Measurements from ENCODE around the gene ZBTB17. TPM values are rescaled to one million over a fixed set of nuclear protein-coding genes. Genes with fewer than 3 reads are reported as not detected.

The ZBTB17 gene
- polyA plus RNA-seq, 2 of the 4 experiments (the other 2 are of a cell fraction) = 13.8 to 16.5 TPM

DNA sequence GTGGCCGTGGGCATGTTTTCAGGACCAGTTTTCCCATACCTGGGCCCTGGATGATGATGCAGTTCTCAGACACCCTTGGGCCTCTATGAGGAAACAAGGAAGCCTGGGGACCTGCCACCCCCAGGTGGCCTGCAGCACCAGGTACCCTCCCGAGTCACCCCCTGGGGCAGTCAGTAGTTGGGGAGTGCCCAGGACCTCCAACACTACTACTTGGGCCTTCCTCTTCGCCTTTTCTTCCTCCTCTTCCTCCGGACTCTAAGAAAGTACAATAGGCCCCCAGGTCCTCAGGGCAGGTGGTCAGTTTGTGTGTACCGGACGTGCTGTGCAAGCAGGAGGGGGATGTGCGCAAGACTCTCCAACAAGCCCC, 16.3 kb upstream of the ZBTB17 start:
- Histone ChIP-seq H3K4me3 (no peak overlapping the region), H3K9me3 (no peaks in the 10 kb centered on the region), H3K4me1 (no peaks in the 10 kb centered on the region), H3K27ac (no peak overlapping the region), H3K4me2 (no peak overlapping the region)
- WGBS (ENCODE audit: missing lambda C conversion rate) = 68% methylated on average over 6 of the region's 7 CpGs
- CTCF ChIA-PET = interaction anchor here (0.6 kb wide), 1 partner anchor 161 kb away, joined by 6 read pairs; no protein-coding TSS in a partner anchor
- FAIRE-seq (no peak), DNase-seq (ENCODE audit: low read depth in 1 of 2, low spot score in 1 of 2) (no peak), ATAC-seq (no peak)
- TF ChIP-seq, protein P1, sequence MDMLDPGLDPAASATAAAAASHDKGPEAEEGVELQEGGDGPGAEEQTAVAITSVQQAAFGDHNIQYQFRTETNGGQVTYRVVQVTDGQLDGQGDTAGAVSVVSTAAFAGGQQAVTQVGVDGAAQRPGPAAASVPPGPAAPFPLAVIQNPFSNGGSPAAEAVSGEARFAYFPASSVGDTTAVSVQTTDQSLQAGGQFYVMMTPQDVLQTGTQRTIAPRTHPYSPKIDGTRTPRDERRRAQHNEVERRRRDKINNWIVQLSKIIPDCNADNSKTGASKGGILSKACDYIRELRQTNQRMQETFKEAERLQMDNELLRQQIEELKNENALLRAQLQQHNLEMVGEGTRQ (IDR thresholded peaks at IDR 0.05) = no peak
- TF ChIP-seq EHF (CRISPR knock-in tag; IDR thresholded peaks at IDR 0.05) (no peak), RAD21 (conservative IDR thresholded peaks at IDR 0.05 in 1 of 2, IDR thresholded peaks at IDR 0.05 in 1 of 2) (no peak), PHF8 (IDR thresholded peaks at IDR 0.05; ENCODE audit: borderline replicate concordance, low read depth) (no peak), RCOR1 (IDR thresholded peaks at IDR 0.05; ENCODE audit: low read depth, low read length) (no peak), GATA3 (IDR thresholded peaks at IDR 0.05; ENCODE audit: borderline replicate concordance) (no peak), HEYL (CRISPR knock-in tag; IDR thresholded peaks at IDR 0.05) (no peak), MAZ (IDR thresholded peaks at IDR 0.05; ENCODE audit: borderline replicate concordance, low read depth, low read length) (no peak), SMC3 (IDR thresholded peaks at IDR 0.05) (no peak), ESRRA (IDR thresholded peaks at IDR 0.05; ENCODE audit: borderline replicate concordance, low read length) (no peak), ZC3H11A (IDR thresholded peaks at IDR 0.05) (no peak), RFX5 (IDR thresholded peaks at IDR 0.05) (no peak), FOXS1 (CRISPR knock-in tag; IDR thresholded peaks at IDR 0.05) (no peak)
- TF ChIP-seq, protein P2, sequence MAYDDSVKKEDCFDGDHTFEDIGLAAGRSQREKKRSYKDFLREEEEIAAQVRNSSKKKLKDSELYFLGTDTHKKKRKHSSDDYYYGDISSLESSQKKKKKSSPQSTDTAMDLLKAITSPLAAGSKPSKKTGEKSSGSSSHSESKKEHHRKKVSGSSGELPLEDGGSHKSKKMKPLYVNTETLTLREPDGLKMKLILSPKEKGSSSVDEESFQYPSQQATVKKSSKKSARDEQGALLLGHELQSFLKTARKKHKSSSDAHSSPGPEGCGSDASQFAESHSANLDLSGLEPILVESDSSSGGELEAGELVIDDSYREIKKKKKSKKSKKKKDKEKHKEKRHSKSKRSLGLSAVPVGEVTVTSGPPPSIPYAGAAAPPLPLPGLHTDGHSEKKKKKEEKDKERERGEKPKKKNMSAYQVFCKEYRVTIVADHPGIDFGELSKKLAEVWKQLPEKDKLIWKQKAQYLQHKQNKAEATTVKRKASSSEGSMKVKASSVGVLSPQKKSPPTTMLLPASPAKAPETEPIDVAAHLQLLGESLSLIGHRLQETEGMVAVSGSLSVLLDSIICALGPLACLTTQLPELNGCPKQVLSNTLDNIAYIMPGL (CRISPR knock-in tag; IDR thresholded peaks at IDR 0.05; ENCODE audit: borderline replicate concordance) = no peak
- TF ChIP-seq, protein P3, sequence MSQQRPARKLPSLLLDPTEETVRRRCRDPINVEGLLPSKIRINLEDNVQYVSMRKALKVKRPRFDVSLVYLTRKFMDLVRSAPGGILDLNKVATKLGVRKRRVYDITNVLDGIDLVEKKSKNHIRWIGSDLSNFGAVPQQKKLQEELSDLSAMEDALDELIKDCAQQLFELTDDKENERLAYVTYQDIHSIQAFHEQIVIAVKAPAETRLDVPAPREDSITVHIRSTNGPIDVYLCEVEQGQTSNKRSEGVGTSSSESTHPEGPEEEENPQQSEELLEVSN (IDR thresholded peaks at IDR 0.05; ENCODE audit: borderline replicate concordance, low read depth) = no peak
- POLR2A ChIA-PET = no interaction called here

DNA sequence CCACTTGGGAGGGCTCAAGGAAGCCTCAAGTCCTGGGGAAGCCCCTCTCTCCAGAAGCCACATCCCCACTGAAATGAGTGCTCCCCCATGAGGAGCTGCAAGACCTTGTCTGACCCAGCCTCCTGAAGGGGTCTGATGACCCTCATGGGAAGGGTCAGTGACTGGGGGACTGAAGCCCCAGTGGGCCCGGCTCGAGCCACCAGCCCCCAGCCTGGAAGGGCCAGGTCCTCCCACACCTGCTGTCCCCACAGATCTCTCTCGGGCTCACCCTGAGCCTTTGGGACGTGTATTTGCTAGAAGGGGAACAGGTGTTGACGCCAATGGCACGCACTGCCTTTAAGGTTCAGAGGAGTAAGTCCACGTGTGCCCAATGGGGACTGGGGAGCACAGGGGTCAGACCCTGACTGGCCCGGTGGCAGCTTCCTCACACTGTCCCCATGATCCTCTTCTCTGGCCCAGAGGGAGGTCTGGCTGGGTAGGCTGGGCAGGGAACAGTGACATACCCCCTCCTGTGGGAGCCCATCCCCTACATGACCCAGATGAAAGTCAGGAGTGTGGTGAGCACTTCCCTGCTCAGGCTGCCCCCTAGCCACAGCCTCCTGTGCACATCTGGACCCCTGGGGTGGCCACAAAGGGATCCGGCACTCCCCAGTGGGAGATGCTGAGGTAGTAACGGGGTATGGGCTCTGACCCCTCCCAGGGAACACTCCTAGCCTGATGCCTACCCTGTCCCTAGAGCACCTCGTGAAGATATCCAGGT, 15.7 kb upstream of the ZBTB17 start:
- WGBS (ENCODE audit: missing lambda C conversion rate) = 80% methylated on average over 1 of the region's 11 CpGs
- H3K9me3 ChIP-seq = no peaks in the 10 kb centered on the region
- ChIA-PET CTCF (no interaction called here), POLR2A (no interaction called here)
- FAIRE-seq (no peak), DNase-seq (ENCODE audit: low read depth in 1 of 2, low spot score in 1 of 2) (no peak), ATAC-seq (no peak)
- H3K4me3 ChIP-seq = no peak overlapping the region
- no peaks in the 10 kb centered on the region for H3K4me1 ChIP-seq
- no peak for TF ChIP-seq HDAC2 (IDR thresholded peaks at IDR 0.05)
- no peak for TF ChIP-seq FOXS1 (CRISPR knock-in tag; IDR thresholded peaks at IDR 0.05)
- TF ChIP-seq, protein P3 (IDR thresholded peaks at IDR 0.05; ENCODE audit: borderline replicate concordance, low read depth) = no peak
- no peak overlapping the region for H3K27ac ChIP-seq
- H3K4me2 ChIP-seq = no peak overlapping the region

DNA sequence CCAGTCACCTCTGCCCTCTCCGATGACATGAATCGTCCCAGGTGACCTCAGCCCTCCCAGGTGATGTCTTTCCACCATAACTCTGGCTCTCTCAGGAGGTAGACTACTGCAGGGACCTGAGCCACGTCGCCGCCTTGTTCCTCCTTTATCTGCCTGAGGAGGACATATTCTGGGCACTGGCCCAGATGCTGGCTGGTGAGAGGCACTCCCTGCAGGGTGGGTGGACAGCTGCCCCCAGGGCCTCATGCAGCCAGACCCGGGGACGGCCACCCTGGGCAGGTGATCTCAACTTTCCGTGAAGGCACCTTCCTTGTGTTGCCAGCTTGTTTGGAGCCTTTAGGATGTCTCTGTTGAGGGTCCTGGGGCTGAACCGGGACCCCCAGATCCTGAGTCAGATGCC, 13.9 kb upstream of the ZBTB17 start:
- CTCF ChIA-PET = interaction anchor here (0.6 kb wide), 1 partner anchor 13 kb away, joined by 3 read pairs; no protein-coding TSS in a partner anchor
- no peak overlapping the region for H3K27ac ChIP-seq
- H3K4me2 ChIP-seq = no peak overlapping the region
- no peak overlapping the region for H3K4me3 ChIP-seq
- no peak for ATAC-seq
- DNase-seq (ENCODE audit: low read depth in 1 of 2, low spot score in 1 of 2) = no peak
- no peaks in the 10 kb centered on the region for H3K4me1 ChIP-seq
- WGBS (ENCODE audit: missing lambda C conversion rate) = 46% methylated on average over 6 of the region's 9 CpGs
- H3K9me3 ChIP-seq = no peaks in the 10 kb centered on the region
- TF ChIP-seq RFX5 (IDR thresholded peaks at IDR 0.05) = no peak
- TF ChIP-seq TP53 (CRISPR knock-in tag; IDR thresholded peaks at IDR 0.05) = no peak
- TF ChIP-seq GATA3 (IDR thresholded peaks at IDR 0.05; ENCODE audit: borderline replicate concordance) = no peak
- TF ChIP-seq RARB (CRISPR knock-in tag; IDR thresholded peaks at IDR 0.05) = no peak
- no peak for TF ChIP-seq ZSCAN20 (CRISPR knock-in tag; IDR thresholded peaks at IDR 0.05)
- TF ChIP-seq KDM5A (IDR thresholded peaks at IDR 0.05) = no peak
- TF ChIP-seq SMC3 (IDR thresholded peaks at IDR 0.05) = no peak
- TF ChIP-seq JUNB (IDR thresholded peaks at IDR 0.05) = no peak
- no peak for TF ChIP-seq CBX8 (IDR thresholded peaks at IDR 0.05)
- no peak for TF ChIP-seq ZFP36 (IDR thresholded peaks at IDR 0.05; ENCODE audit: borderline replicate concordance, partially characterized antibody)
- TF ChIP-seq POLR2A (IDR thresholded peaks at IDR 0.05; ENCODE audit: low read length) = no peak
- no peak for TF ChIP-seq BHLHE40 (IDR thresholded peaks at IDR 0.05; ENCODE audit: low read depth, low read length)
- no peak for TF ChIP-seq RAD21 (conservative IDR thresholded peaks at IDR 0.05 in 1 of 2, IDR thresholded peaks at IDR 0.05 in 1 of 2)
- FAIRE-seq = no peak
- POLR2A ChIA-PET = no interaction called here
